Gastrocnemius medialis (tissue), 4 donors: ENCODE data around the gene CYB561D1.

Experiments
- POLR2A ChIP-seq, 2 donors: fragments of 450-650 bp; IDR thresholded peaks; one replicate each; pipeline ENCODE4 v1.6.1; 2017; ENCODE audit warnings: antibody characterized with exemption in 2 of 2, mild to moderate bottlenecking in 2 of 2, moderate library complexity in 2 of 2
- TF ChIP-seq, protein P1 (sequence below), 5 experiments: fragments of 450-650 bp in 3 of 5; fragments of 200-600 bp in 2 of 5; sonication (generic) in 2 of 5; IDR thresholded peaks in 4 of 5; conservative IDR thresholded peaks in 1 of 5; 1 replicate in 4 of 5; 2 replicates in 1 of 5; pipeline ENCODE4 v1.5.1; 2016 to 2019; ENCODE audit warnings: antibody characterized with exemption in 5 of 5, mild to moderate bottlenecking in 3 of 5, moderate library complexity in 3 of 5

DNA sequence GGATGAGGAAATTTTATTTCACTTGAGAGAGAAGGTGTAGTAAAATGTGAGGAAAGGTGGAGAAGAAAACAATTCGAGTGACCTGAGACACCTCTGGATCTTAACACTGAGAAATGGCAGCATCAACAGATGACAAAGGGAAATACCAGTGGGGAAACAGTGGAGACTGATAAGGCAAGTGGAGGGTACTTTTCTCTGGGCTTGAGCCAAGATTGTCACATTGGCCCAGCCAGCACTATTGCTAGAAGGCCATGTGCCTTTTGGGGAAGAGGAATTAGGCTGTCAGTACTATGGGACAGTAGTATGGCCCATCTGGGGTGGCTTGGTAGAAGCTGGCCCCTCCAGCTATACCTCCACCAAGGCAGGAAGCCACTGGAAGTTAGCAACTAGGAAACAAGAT is 19.2 kb upstream of the CYB561D1 start:
- TF ChIP-seq, protein P1, sequence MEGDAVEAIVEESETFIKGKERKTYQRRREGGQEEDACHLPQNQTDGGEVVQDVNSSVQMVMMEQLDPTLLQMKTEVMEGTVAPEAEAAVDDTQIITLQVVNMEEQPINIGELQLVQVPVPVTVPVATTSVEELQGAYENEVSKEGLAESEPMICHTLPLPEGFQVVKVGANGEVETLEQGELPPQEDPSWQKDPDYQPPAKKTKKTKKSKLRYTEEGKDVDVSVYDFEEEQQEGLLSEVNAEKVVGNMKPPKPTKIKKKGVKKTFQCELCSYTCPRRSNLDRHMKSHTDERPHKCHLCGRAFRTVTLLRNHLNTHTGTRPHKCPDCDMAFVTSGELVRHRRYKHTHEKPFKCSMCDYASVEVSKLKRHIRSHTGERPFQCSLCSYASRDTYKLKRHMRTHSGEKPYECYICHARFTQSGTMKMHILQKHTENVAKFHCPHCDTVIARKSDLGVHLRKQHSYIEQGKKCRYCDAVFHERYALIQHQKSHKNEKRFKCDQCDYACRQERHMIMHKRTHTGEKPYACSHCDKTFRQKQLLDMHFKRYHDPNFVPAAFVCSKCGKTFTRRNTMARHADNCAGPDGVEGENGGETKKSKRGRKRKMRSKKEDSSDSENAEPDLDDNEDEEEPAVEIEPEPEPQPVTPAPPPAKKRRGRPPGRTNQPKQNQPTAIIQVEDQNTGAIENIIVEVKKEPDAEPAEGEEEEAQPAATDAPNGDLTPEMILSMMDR (IDR thresholded peaks at IDR 0.05 in 4 of 5, conservative IDR thresholded peaks at IDR 0.05 in 1 of 5), result no peak
- TF ChIP-seq POLR2A (IDR thresholded peaks at IDR 0.05), result no peak
